Osteocyte (in vitro differentiated cells): Measurements from ENCODE around the gene RINL. TPM values are rescaled to one million over a fixed set of nuclear protein-coding genes. Genes with fewer than 3 reads are reported as not detected.

ENCODE experiments used
- DNase-seq: peaks from one replicate; pipeline ENCODE4 v3.0.0; 2021; ENCODE audit warnings: mixed read lengths; ENCODE audit not compliant: unreplicated experiment; ENCODE audit errors: extremely low spot score
- H3K27ac Mint-ChIP-seq: one replicate; pipeline ENCODE4 v1.8.0; 2021; ENCODE audit warnings: mild to moderate bottlenecking, mixed read lengths; ENCODE audit not compliant: unreplicated experiment
- H3K27me3 Mint-ChIP-seq: one replicate; pipeline ENCODE4 v1.8.0; 2021; ENCODE audit warnings: mixed read lengths; ENCODE audit not compliant: unreplicated experiment
- H3K36me3 Mint-ChIP-seq: one replicate; pipeline ENCODE4 v1.8.0; 2021; ENCODE audit warnings: mixed read lengths; ENCODE audit not compliant: unreplicated experiment
- H3K4me1 Mint-ChIP-seq: one replicate; pipeline ENCODE4 v1.8.0; 2021; ENCODE audit warnings: mixed read lengths; ENCODE audit not compliant: unreplicated experiment
- H3K4me3 Mint-ChIP-seq: one replicate; pipeline ENCODE4 v1.8.0; 2021; ENCODE audit warnings: mild to moderate bottlenecking, moderate library complexity, mixed read lengths; ENCODE audit not compliant: unreplicated experiment
- H3K9me3 Mint-ChIP-seq: one replicate; pipeline ENCODE4 v1.8.0; 2021; ENCODE audit warnings: mixed read lengths; ENCODE audit not compliant: unreplicated experiment
- total RNA-seq: library from RNA; stranded (reverse); gene quantifications from 2 replicates; pipeline ENCODE4 v1.2.1, GENCODE V29; 2021
- TF ChIP-seq, protein P1 (sequence below): fragments of 200-600 bp; sonication (generic); IDR thresholded peaks from 2 replicates; pipeline ENCODE4 v1.5.0; 2021; ENCODE audit warnings: antibody characterized with exemption, mild to moderate bottlenecking, moderate library complexity

The RINL gene
- total RNA-seq, 1 donor from 2014 or later, result not detected

DNA sequence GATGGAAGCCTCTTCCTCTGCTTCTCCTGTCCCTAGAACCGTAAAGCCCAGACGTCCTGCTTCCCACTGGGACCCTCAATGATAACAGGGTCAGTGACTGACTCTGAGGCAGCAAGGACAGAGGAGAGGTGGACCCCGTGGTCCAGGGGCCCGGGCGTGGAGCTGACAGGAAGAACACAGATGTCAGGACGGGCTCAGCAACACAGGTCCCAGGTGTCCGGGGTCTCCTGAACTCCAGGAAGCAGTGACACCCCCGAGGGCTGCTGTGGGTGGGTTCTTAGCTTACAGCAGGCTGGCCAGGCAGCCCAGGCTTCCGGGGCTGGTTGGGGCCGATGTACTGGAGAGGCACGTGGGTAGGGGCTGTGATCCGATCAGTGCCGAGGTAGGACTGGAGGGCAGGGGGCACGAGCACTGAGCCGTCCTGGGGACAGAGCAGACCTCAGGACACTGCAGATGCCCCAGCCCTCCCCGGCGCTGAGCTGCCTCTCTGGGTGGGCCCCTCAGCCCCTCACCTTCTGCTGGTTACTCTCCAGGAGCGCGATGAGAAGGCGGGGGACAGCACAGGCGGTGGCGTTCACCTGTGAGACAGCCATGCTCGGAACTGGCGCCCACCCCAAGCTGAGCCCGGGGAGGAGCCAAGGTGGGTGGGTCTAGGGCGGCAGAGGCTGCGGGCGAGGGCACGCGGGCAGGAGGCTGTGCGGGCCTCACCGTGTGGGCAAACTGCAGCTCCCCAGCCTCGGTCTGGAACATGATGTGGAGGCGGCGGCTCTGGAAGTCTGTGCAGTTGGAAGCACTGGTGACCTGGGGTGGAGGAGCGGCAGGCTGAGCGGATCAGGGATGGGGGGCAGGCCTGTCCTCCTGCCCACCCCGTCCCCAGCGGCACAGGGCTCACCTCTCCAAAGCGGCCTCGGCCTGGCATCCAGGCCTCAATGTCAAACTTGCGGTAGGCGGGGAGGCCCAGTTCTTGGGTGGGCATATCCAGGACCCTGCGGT lies 37.5 kb upstream of the RINL start:
- TF ChIP-seq, protein P1, sequence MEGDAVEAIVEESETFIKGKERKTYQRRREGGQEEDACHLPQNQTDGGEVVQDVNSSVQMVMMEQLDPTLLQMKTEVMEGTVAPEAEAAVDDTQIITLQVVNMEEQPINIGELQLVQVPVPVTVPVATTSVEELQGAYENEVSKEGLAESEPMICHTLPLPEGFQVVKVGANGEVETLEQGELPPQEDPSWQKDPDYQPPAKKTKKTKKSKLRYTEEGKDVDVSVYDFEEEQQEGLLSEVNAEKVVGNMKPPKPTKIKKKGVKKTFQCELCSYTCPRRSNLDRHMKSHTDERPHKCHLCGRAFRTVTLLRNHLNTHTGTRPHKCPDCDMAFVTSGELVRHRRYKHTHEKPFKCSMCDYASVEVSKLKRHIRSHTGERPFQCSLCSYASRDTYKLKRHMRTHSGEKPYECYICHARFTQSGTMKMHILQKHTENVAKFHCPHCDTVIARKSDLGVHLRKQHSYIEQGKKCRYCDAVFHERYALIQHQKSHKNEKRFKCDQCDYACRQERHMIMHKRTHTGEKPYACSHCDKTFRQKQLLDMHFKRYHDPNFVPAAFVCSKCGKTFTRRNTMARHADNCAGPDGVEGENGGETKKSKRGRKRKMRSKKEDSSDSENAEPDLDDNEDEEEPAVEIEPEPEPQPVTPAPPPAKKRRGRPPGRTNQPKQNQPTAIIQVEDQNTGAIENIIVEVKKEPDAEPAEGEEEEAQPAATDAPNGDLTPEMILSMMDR, result no peak
- H3K4me1 Mint-ChIP-seq, result no peaks in the 10 kb centered on the region
- H3K36me3 Mint-ChIP-seq, result no peaks in the 10 kb centered on the region
- no peaks in the 10 kb centered on the region for H3K9me3 Mint-ChIP-seq
- H3K27me3 Mint-ChIP-seq, result no peaks in the 10 kb centered on the region
- H3K4me3 Mint-ChIP-seq, result no peak overlapping the region
- no peak overlapping the region for H3K27ac Mint-ChIP-seq
- no peak for DNase-seq

DNA sequence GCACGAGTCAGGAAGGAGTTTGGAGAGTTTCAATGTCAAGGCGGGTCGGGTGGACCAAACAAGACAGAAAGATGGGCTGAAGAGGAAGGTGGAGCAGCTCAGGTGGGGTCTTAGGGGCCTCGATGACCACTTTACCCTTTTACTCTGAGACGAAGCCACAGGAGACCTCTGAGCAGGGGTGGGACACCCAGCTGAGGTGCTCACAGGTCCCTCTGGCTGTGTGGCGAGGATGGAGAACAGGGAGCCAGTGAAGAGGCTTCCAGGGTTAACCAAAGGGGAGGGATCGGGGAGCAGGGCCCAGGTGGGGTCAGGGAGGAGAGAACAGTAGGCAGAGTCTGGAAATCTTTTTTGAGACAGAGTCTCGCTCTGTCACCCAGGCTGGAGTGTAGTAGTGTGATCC lies 35.9 kb upstream of the RINL start:
- H3K4me1 Mint-ChIP-seq, result no peaks in the 10 kb centered on the region

DNA sequence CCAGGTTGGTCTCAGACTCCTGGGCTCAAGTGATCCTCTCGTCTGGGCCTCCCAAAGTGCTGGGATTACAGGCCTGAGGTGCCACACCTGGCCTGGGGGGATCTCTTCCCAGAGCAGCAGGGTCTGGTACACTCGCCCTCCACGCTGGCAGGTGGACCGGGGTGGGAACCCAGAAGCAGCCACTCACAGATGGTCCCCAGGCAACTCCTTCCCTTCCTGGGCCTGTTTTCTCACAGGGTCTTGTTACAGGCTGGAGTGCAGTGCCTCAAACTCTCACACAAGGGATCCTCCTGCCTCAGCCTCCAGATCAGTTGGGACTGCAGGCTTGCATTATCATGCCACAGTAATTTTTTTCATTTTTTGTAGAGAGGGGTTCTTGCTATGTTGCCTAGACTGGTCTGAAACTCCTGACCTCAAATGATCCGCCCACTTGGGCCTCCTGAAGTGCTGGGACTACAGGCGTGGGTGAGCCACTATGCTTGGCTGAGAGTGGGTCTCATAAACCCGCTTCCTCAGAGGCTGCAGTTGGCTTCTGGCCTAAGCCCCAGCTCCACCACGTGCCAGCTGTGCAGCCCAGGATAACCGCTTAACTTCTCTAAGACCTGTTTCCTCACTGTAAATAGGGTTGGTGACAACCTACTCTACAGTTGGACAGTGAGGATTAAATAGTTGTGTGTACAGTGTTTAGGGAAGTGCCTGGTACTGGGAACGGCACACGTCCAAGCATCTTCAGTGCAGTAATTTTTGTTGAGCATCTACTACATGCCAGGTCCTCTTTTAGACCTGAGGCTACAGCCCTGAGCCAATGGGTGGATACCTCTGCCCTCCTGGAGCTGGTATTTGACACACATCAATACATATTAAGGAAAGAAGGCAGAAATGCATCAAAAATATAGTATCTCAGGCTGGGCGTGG lies 34.8 kb upstream of the RINL start:
- Mint-ChIP-seq H3K4me1 (no peaks in the 10 kb centered on the region), H3K36me3 (peaks cover 1% of the 10 kb centered on the region), H3K27me3 (no peaks in the 10 kb centered on the region), H3K9me3 (no peaks in the 10 kb centered on the region), H3K4me3 (no peak overlapping the region), H3K27ac (no peak overlapping the region)
- TF ChIP-seq, protein P1, result no peak
- DNase-seq, result no peak

More for the DNA sequence above, 35.9 kb upstream of the RINL start:
- TF ChIP-seq, protein P1, result no peak
- Mint-ChIP-seq H3K27ac (no peak overlapping the region), H3K36me3 (no peaks in the 10 kb centered on the region), H3K4me3 (no peak overlapping the region), H3K27me3 (no peaks in the 10 kb centered on the region), H3K9me3 (no peaks in the 10 kb centered on the region)
- DNase-seq, result no peak

DNA sequence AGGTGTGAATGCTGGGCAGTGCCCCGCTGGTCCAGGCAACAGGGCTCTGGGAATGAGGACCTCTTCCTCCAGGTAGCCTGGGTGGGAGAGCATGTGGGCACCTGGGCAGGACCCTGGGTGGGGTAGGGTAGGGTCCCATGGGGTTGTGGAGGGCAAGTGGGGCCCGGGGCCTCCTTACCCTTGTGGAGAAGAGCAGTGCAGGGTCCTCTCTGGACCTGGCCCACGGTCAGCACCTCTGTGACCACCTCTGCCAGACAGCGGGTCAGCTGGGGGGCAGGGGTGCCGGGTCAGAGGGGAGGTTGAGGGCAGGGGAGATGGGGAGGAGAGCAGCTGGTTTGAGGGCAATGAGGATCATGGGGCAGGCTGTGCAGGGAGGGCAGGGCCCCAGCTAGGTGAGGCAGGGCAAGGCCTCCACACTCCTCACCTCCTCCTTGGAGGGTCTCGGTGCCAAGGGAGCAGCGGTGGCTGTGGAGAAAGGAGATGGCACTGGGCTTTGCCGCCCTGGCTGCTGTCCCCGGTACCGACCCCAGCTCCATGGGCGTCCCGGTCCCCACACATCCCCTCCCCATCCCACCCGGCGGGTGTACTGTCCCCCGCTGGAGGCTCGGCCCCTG lies 33.4 kb upstream of the RINL start:
- Mint-ChIP-seq H3K9me3 (no peaks in the 10 kb centered on the region), H3K4me3 (no peak overlapping the region), H3K4me1 (no peaks in the 10 kb centered on the region), H3K36me3 (peaks cover 8% of the 10 kb centered on the region), H3K27ac (no peak overlapping the region), H3K27me3 (no peaks in the 10 kb centered on the region)
- TF ChIP-seq, protein P1, result no peak
- no peak for DNase-seq
